Superior temporal gyrus (tissue), 1 donor: ENCODE data around the gene NGF.
"Not testable (repeated sequence)": the region's sequence is repeated elsewhere in the genome, so short reads cannot be mapped to it uniquely, and the experiment has no call there.

ENCODE experiments used
- DNase-seq: peaks from one replicate; pipeline ENCODE4 v3.0.0-alpha.2; 2016; ENCODE audit errors: extremely low spot score

Gene NGF

GRCh38 chr1:115337633-115338456 lies at the start of gene NGF:
TSS of gene NGF (minus strand) at chr1:115338249. CDS start at chr1:115286795, 51,454 bp downstream.
- DNase-seq, result no peak

GRCh38 chr1:115383455-115383854 lies 45.4 kb upstream of the NGF start:
- DNase-seq, result not testable (repeated sequence)

- DNase-seq, result no peak
These were observed 41.9 kb upstream of the NGF start for GRCh38 chr1:115379943-115380342.

- DNase-seq, result no peak
These were observed 39.4 kb upstream of the NGF start for GRCh38 chr1:115377411-115377810.

- no peak for DNase-seq
These were observed 36.5 kb upstream of the NGF start for GRCh38 chr1:115374598-115374997.

GRCh38 chr1:115373305-115373704 lies 35.3 kb upstream of the NGF start:
- no peak for DNase-seq

- no peak for DNase-seq
These were observed 27.7 kb upstream of the NGF start for GRCh38 chr1:115365738-115366137.

- no peak for DNase-seq
These were observed 26.7 kb upstream of the NGF start for GRCh38 chr1:115364780-115365155.

GRCh38 chr1:115364046-115364779 lies 26.2 kb upstream of the NGF start:
- DNase-seq, result no peak

GRCh38 chr1:115363171-115363570 lies 25.1 kb upstream of the NGF start:
- DNase-seq, result no peak

- not testable (repeated sequence) for DNase-seq
These were observed 22.6 kb upstream of the NGF start for GRCh38 chr1:115360505-115361129.

GRCh38 chr1:115359787-115360452 lies 21.9 kb upstream of the NGF start:
- not testable (repeated sequence) for DNase-seq

- DNase-seq, result no peak
These were observed 18.3 kb upstream of the NGF start for GRCh38 chr1:115356356-115356755.

- DNase-seq, result no peak
These were observed 17.0 kb upstream of the NGF start for GRCh38 chr1:115355069-115355468.

- DNase-seq, result no peak
These were observed 13.1 kb upstream of the NGF start for GRCh38 chr1:115351143-115351542.

GRCh38 chr1:115348636-115349035 lies 10.6 kb upstream of the NGF start:
- DNase-seq, result no peak

- DNase-seq, result no peak
These were observed 9.2 kb upstream of the NGF start for GRCh38 chr1:115347282-115347681.

- DNase-seq, result no peak
These were observed 5.2 kb upstream of the NGF start for GRCh38 chr1:115343200-115343737.

- DNase-seq, result no peak
These were observed 3.9 kb upstream of the NGF start for GRCh38 chr1:115341948-115342347.

- DNase-seq, result no peak
These were observed 2.8 kb upstream of the NGF start for GRCh38 chr1:115340879-115341278.

- DNase-seq, result no peak
These were observed 390 bp upstream of the NGF start for GRCh38 chr1:115338457-115338820.

GRCh38 chr1:115337276-115337632 lies 795 bp downstream of the NGF start:
- DNase-seq, result no peak
